IPS DF 4.7 (cell line): ENCODE measurements around the gene SLK.

ENCODE experiments used
- DNase-seq: peaks from one replicate; pipeline ENCODE4 v3.0.0-alpha.2; 2013; ENCODE audit warnings: low spot score; ENCODE audit errors: extremely low read depth

SLK gene

DNA sequence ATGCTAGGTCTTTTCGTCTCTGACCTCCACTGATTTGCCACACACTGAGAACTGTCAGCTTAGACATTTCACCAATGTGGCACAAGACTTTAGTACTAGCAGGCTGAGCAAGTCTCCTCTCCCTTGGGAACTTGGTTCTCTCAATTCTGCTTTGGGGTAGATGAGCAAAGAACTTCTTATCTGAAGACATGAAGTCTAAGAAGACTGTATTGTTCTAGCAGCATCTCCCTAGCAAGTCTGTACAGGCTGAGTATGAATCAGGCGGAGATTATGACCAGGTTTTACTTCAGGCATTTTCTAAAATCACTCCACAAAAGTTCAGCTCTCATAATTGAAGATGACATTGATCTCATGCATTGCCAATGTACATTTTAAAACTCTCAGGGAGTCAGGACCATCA lies 25.1 kb upstream of the SLK start:
- DNase-seq = no peak

DNA sequence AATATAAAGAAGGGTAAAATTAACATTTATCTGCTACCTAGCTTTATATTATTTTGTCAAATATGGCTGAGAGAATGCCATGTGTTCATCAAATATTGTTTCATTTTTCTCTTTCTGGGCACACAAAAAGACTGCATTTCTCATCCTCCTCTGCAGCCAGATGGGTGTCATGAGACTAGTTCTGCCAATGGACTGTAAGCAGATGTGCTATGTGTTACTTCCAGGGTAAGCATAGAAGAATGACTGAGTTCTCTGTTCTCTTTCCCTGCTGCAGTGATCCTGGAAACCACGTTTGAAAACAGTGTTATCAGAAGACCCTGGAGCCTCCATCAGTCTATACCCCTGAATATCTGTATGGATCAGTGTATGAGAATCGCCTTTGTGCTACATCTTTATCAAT lies 24.1 kb upstream of the SLK start:
- no peak for DNase-seq

DNA sequence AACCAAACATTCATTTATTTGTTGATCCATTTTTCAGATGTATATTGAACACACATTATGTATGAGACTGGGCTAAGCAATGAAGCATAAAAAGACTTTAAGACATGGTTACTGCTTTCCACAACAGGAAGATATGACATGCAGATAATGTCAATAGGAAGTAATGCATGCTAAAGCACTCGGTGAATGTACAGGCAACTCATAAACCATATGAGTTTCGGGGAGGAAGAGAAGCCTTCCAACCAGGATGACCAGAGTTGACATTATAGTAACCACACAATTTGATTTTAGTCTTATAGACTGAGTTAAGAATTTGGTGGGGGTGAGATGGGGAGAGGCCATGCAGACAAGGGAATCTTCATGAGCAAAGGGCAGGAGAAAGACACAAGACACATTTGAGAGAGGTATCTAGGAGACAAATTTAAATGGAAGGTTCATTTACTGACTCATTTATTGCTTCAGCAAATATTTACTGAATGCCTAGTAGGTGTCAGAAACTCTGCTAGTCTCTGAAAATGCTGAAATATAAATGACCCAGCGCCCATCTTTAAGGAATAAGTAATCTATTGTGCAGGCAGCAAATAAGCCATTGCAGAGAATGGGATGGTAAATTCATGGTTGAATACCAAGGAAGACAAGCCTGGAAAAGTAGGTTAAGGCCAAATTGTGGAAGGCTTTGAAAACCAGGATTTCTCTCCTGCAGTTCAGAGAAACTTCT lies 19.0 kb upstream of the SLK start:
- no peak for DNase-seq

DNA sequence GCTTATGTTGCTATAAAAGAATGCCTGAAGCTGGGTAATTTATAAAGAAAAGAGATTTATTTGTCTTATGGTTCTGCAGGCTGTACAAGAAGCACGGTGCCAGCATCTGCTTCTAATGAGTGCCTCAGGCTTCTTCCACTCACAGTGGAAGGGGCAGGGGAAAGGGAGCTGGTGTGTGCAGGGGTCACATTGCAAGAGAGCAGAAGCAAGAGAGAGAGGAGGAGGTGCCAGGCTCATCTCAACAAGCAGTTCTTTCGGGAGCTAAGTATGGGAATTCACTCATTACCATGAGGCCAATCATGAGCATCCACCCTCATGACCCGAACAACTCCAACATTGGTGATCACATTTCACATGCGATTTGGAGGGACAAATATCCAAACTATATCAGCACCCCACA lies 17.2 kb upstream of the SLK start:
- no peak for DNase-seq

DNA sequence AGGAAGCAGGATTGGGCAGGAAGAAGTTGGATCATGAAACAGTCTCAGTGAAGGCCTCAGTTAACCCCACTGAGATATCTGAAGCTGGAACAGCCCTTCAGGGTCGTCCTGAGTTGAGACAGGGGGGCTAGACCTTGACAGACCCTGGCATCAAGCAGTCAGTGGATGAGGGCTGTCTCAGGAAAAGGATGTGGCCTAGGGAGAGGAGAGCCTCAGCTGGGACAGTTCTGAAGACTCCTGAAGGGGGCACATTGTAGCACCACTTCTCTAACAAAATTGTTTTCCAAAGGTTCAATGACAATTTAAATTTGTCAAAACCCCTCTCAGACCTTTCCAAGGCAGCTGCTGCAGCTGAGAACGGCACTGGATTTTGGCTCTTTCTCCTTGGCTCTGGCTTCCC lies 15.8 kb upstream of the SLK start:
- no peak for DNase-seq

DNA sequence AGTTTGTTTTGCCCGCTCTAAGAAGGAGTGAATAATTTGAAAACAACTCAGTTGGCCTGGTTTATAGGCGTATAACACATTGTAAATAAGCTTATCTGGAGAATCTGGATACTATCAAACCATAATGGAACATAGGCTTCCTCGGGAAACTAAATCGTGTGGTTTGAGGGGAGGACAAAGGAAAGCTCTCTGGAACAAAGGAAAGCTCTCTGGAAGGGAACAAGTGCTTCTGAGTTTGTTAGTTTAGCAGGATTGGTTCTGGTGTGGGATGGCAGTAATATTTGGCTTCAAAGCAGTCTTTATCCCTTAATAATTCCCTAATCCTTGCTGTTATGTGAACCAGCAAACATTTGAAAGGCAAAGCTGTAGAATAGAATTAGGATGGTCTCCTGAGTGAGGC lies 15.0 kb upstream of the SLK start:
- DNase-seq = no peak

DNA sequence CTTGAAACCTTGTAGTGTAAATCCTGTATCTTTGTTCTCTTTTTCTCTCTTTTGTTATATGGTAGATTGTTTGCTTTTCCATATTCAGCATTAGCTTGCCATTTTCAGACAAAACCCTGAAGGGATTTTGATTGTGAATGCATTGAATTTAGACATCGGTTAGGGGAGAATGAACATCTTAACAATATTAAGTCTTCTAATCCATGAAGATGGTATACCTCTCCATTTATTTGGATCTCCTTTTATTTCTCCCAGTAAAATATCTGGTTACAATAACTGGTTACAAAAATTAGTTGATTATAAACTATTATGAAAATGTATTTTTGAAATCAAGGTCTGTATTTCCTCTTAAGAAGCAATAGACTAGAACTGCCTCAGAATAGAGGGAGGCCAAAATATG lies 12.4 kb upstream of the SLK start:
- DNase-seq = no peak

DNA sequence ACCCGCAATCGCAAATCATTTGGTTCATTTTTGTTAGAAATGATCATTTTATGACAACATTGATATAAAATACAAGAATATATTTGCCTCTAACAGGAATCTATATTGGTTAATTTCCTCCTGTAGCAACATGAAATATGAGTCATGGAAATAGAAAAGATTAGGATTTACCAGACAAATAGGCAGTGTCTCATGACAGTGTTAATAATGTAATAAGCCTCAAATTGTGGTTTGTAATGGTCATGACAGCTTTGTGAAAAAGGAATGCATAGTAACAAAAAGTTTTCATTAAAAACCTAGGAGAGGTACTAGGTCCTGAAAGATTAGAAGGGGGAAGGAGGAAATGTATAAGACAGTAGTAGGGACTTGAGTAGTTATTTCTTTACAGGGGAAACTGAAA lies 7.9 kb upstream of the SLK start:
- DNase-seq = no peak

DNA sequence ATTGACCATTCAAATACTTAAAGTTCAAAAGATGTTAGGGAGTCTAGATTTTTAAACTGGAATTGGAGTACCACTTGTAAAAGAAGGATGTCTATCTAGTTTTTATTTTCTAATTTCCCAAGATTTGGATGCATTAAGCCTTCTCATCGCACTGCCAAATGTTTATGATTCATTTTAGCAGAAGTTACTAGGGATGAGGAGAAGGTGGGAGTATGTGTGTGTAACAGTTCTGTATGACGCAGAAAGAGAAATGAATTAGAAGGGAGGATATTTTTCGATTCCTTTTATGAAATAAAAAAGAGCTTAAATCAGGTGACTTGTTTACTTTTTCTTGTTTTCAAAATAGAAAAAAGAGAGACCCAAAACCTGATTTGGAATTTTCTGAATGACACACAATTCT lies 6.8 kb upstream of the SLK start:
- no peak for DNase-seq

DNA sequence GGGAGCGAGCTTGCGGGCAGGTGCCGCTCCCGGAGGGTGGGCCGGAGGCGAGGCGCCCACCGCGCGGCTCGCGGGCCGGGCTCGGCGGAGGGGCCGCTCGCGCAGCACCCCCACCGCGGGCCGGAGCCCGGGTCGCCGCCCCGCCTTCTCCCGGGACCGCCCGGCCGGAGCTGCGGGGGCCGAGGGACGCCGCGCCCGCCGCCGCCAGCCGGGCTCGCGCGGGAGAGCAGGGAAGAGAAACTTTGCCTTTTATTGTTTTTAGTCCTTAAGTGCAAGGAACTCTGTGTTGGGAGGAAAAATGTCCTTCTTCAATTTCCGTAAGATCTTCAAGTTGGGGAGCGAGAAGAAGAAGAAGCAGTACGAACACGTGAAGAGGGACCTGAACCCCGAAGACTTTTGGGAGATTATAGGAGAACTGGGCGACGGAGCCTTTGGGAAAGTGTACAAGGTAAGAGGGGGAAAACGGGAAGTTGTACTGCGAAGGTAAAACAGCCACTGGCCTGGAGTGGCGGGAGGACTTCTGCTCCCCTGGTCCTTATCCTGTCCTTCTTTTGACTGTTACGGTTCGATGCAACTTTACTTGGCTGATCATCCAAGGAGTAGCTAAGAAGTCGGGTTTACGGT lies 620 bp downstream of the SLK start:
- DNase-seq = no peak

DNA sequence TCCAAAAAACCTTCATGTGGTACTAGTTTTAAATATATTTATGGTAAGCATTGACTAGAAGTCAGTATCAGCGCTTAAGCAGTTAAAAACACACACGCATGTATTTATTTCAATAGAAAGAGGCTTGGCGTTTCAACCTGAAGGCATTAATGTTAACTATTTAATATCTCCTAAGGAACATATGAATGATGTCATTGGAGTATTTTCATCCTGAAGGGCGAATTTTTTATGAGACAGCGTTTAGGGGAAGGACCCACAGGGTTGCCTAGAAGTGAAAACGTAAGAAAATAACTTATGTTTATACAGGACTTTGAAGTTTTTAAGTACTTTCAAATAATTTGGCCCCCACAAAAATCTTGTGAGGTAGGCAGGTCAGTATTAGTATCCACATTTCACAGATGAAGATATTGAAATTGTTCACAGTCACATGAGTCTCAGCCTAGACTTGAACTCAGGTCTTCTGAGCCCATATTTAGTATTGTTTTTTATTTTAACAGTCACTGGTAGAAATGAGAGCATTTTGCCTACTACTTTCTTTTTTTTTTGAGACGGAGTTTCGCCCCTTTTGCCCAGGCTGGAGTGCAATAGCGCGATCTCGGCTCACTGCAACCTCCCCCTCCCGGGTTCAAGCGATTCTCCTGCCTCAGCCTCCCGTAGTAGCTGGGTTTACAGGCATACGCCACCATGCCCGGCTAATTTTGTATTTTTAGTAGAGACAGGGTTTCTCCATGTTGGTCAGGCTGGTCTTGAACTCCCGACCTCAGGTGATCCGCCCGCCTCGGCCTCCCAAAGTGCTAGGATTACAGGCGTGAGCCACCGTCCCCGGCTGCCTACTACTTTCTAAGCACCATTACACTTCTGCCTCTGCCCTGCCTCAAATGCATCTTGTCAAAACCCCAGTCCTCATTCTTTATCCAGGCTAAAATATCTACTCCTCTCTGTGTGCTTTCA lies 1.8 kb downstream of the SLK start:
- no peak for DNase-seq

DNA sequence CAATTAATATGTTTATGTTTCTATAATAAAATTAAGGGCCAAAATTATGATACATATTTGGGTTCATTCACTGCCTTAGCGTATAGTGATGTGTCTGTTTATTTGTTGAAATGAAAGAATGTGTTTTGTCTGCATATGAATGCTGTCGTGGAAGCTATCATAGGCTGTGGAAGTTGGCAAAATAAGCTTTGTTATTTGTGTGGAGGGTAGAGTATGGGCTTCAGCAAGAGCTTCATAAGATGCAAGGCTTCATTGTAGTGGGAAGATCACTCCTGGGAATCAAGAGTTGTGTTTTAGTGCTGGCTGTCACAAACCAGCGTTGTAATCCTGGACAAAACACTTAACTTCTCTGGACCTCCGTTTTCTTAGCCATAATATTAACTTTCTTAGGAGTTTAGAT lies 2.5 kb downstream of the SLK start:
- DNase-seq = no peak

DNA sequence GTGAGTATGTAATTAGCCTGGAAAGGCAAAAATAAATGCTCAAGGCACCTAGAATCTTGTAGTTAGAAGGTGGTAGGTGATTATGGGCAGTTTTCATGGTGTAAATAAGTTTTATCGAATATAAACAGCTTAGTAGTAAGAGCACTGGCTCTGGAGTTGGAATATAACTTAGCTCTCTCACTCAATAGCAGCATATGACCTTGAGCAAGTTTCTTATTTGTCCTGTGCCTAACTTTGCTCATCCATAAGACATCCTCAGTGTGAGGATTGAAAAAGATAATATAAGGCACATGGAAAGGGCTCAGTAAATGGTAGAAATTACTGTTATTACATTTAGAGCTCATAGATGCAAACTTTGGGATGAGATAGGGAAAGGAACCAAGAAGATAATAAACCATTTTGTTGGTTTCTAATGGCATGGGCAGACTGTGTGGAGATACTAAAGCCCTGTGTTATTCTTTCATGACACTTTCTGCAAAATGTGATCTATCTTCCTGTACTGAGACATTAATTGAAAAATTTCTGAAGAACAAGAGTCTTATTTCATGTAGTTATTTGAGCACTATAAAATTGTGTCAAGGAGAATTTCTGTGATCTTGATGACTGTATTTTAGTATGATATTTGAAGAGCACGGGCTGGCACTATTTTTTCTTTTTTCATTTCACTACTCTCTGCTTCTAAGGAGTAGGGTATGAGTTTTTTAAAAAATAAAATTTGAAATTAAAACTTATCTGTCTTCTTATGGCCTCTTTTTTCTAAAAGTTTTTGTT lies 3.1 kb downstream of the SLK start:
- DNase-seq = no peak

DNA sequence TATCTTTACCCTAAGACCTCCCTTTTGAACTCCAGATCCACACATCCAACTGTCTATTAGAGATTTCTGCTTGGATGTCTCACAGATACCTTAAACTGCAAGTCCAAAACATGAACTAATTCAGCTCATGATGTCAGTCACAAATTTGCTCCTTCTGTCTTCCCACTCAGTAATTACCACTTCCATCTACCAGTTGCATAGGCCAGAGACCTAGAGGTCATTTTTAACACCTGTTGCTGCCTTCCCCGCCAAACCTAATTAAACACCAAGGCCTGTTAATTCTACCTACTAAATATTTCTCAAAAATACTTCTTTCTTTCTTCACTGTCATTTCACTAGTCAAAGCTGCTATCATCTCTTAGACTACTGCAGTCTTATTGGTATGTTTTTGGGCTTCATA lies 8.2 kb downstream of the SLK start:
- no peak for DNase-seq

DNA sequence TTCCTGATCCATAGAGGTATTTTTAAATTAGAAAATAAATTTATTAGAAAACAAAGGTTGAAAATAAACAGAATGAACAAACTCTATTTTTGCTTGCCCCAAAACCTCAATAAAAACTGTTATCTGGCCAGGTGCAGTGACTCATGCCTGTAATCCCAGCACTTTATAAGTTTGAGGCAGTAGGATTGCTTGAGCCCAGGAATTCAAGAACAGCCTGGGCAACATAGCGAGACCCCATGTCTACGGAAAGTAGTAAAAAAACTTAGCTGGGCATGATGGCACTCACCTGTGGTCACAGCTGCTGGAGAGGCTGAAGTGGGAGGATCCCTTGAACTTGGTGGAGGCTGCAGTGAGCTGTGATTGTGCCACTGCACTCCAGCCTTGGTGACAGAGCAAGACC lies 10.3 kb downstream of the SLK start:
- no peak for DNase-seq

DNA sequence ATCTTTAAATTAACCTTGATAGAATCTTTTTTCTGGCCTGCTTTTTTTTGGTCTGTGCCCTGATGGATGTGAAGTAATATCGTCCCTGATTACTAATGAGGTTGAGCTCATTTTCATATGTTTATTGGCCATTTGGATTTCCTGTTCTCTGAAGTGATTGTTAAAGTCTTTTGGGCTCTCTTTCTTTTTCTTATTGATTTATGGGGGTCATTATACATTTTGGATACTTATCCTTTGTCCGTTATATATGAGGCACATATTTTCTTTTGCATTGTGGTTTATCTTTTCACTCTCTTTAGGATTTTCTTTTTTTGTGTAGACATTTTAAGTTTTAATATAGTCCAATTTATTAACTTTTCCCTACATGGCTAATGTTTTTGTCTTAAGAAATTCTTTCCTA lies 12.6 kb downstream of the SLK start:
- DNase-seq = no peak

DNA sequence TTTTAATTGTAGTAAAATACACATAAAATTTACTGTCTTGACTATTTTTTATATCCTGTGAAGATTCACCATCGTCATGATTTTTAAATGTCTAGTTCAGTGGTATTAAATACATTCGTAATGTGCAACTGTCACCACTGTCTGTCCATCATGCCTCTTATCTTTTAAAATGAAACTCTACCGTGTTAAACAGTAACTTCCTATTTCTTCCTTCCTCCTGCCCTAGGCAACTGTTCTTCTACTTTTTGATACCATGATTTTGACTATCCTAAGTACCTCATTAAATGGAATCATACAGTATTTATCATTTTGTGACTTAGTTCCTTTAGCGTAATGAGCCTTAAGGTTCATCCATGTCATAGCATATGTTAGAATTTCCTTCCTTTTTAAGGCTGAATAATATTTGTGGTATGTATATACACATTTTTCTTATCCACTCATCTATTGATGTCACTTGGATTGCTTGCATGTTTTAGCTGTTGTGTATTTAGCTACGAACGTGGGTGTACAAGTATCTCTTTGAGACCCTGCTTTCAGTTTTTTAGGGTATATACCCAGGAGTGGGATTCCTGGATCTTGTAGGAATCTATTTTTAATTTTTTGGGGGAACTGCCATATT lies 13.5 kb downstream of the SLK start:
- no peak for DNase-seq

DNA sequence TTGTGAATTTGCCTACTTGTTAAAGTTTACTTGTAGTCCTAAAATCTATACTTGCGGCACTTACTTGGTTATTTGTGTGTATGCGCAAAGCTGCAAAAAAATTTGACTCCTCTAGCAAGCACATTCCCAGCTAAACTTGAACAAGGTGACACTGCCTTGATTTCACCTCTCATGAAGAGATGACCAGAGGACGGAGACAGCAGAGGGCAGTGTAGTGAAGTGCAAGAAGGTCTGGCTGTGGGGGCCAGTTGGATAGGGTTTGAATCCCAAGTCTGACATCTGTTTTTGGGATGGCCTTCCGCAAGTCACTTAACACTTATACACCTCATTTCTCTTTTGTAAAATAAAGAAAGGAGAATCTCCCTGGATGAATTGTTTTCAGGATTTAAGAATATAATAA lies 15.7 kb downstream of the SLK start:
- peak; percentile 36 for DNase-seq

DNA sequence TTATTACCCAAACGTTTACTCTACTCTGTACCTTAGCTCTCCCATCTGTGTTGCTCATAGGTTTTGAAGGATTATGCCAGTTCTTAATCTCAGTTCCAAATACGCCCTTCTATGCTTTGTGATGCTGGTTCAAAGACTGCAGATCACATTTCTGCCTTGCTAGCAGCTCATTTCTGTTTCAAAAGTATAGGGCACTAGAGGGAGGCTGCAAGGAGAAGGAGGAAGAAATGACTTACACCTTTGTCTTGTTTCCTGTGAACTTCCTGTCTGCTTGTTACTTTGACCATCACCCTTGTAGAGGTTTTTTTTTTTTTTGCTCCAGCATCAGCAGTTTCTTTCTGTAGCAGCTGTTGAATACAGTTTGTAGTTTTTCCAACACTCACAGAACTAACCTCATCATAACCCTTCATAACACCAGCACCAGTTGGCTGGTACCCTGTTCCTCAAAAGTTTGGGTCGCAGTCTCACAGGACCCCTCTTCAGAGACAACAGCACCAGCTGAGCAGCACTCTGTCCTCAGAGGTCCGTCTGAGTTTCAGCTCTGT lies 16.5 kb downstream of the SLK start:
- no peak for DNase-seq

DNA sequence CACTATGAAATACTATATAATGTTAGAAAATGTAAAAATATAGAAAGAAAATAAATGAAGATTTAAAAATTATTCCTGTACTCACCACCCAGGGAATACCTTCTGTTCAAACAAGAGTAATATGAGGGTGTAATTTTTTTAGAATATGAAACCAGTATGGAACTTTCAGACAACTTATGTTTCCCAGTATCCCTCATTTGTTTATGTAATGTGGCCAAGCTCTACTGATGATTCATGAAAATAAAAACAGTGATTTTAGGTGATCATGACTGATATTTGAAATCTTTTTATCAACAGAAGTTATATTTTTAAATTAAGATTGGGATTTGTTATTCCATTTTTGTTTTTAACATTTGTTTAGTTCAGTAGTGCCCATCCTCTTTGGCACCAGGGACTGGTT lies 18.8 kb downstream of the SLK start:
- no peak for DNase-seq

DNA sequence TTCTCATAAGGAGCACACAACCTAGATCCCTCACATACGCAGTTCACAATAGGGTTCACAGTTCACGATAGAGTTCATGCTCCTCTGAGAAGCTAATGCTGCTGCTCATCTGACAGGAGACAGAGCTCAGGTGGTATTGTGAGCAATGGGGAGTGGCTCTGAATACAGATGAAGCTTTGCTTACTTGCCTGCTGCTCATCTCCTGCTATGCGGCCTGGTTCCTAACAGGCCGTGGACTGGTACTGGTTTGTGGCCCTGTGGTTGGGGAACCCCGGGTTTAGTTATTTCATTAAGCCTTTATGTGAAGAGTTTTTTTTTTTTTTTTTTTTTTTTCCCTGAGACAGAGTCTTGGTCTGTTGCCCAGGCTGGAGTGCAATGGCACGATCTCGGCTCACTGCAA lies 19.4 kb downstream of the SLK start:
- no peak for DNase-seq
